Measurements from ENCODE around the gene PDZRN3.

DNA sequence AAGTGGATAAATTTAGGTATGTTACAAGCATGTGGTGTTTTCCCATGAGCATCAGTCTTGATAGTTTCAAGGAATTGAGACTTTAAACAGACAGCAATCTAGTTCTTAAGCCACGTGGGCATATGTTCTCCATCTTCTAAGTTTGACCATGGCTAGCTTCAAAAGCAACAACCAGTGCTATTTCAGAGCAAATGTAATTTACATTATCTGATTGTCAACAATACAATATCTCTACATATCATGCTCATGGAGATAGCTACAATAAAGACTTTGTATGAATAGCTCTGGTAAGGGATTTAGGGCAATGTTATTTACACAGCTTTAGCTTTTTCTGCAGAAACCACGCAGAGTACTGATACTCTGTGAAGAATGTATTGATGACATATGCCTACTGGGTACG lies 38.8 kb upstream of the PDZRN3 start:
- TF ChIP-seq EZH2phosphoT487 (IDR thresholded peaks at IDR 0.05; ENCODE audit: low read depth, severe bottlenecking, unreplicated experiment): no peak
- TF ChIP-seq CTCF (IDR thresholded peaks at IDR 0.05; ENCODE audit: poor library complexity): no peak
